VCaP (cell line): ENCODE data around the gene NPPA.

Experiments used
- H3K27ac ChIP-seq: fragments of 450-650 bp; 2 replicates; pipeline ENCODE4 v1.5.1; 2017
- TF ChIP-seq, protein P1 (sequence below): fragments of 450-650 bp; conservative IDR thresholded peaks from 2 replicates; pipeline ENCODE4 v1.5.1; 2017; ENCODE audit warnings: mild to moderate bottlenecking, moderate library complexity

Gene NPPA

DNA sequence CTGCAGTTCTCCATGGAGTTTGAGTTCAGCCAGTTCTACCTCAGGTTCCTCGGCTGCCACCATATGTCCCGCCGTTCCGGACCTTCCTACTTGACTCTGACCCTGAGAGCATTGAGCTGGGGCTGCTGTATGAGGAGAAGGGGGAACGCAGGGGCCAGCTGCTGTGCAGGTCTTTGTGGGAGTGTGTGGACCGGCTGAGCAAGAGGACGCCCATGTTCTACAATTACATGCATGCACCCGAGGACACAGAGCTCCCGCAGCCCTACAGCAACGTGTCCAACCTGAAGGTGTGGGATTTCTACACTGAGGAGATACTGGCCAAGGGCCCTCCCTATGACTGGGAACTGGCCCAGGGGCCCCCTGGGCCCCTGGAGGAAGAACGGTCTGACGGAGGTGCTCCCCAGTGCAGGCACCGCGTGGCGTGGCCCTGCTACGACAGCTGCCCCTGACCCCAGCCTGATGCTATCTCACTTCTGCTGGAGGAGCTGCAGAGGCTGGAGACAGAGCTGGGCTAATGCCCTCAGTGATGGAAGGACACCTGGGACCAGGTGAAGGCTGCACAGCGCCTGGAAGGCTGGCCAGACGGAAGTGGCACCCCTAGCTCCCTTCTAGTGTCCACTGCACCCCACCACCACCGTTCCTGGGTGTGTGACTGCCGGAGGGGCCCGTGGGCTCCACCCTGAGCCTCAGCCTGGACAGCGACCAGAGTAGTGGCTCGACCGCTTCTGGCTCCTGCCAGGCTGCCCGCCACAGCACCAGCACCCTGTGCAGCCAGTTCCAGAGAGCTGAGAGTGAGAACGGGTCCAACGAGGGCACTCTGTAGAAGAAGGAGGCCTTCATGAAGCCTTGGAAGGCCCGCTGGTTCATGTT is 32.0 kb upstream of the NPPA start:
- H3K27ac ChIP-seq: peak overlapping the region; percentile 35; the same call in 1 of the 2 replicates
- TF ChIP-seq, protein P1, sequence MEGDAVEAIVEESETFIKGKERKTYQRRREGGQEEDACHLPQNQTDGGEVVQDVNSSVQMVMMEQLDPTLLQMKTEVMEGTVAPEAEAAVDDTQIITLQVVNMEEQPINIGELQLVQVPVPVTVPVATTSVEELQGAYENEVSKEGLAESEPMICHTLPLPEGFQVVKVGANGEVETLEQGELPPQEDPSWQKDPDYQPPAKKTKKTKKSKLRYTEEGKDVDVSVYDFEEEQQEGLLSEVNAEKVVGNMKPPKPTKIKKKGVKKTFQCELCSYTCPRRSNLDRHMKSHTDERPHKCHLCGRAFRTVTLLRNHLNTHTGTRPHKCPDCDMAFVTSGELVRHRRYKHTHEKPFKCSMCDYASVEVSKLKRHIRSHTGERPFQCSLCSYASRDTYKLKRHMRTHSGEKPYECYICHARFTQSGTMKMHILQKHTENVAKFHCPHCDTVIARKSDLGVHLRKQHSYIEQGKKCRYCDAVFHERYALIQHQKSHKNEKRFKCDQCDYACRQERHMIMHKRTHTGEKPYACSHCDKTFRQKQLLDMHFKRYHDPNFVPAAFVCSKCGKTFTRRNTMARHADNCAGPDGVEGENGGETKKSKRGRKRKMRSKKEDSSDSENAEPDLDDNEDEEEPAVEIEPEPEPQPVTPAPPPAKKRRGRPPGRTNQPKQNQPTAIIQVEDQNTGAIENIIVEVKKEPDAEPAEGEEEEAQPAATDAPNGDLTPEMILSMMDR: no peak

- TF ChIP-seq, protein P1: no peak
- H3K27ac ChIP-seq: no peak overlapping the region
Measured at GRCh38 chr1:11878891-11879190, 31.3 kb upstream of the NPPA start.

DNA sequence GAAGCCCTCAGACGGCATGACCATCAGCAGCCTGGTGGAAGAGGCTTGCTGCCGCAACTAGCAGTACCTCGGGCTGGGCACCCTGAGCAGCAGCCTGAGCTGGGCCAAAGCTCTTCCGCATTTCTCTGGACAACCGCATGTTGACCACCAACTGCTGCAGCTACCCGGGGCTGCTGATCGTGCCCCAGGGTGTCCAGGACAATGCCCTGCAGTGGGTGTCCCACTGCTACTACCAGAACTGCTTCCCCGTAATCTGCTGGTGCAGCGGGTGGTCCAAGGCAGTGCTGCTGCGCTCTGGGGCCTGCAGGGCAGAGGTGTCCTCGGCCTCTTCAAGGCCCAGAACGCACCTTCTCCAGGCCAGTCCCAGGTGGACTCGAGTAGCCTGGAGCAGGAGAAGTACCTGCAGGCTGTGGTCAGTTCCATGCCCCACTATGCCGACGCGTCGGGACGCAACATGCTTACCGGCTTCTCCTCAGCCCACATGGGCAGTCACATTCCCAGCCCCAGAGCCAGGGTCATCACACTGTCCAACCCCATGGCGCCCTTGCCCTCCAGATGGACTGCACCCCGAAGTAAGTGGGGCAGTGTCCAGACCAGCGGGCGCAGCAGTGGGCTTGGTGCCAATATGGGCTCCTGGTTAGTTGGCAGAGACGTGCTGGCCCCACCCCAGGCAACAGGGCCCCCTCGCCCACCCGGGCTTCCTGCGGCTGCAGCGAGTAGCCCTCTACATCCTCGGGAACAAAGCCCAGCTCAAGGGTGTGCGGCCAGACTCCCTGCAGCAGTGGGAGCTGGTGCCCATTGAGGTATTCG is 30.7 kb upstream of the NPPA start:
- TF ChIP-seq, protein P1: no peak

GRCh38 chr1:11877074-11877473 is 29.5 kb upstream of the NPPA start:
- H3K27ac ChIP-seq: no peak overlapping the region
- TF ChIP-seq, protein P1: no peak

More for the DNA sequence above, 30.7 kb upstream of the NPPA start:
- H3K27ac ChIP-seq: no peak overlapping the region

DNA sequence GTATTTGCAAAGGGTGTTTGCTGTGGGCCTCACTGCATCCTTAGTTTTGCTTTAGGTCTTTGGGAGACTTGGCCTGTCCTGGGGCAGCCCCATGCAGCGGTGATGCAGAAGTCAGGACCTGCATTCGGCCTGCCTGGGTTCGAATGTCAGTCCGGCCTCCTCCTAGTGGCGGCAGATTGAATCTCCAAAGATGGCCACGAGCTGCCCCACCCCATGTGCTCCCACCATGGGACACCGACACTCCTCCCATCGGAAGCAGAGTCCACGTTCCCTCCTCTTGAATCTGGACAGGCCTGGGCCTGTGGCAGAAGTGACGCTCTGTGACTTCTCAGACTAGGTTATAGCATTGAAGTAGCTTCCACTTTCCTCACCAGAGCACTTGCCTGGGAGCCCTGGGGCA is 27.5 kb upstream of the NPPA start:
- TF ChIP-seq, protein P1: no peak

GRCh38 chr1:11874624-11875023 is 27.0 kb upstream of the NPPA start:
- TF ChIP-seq, protein P1: no peak
- H3K27ac ChIP-seq: no peak overlapping the region

More for the DNA sequence above, 27.5 kb upstream of the NPPA start:
- no peak overlapping the region for H3K27ac ChIP-seq

DNA sequence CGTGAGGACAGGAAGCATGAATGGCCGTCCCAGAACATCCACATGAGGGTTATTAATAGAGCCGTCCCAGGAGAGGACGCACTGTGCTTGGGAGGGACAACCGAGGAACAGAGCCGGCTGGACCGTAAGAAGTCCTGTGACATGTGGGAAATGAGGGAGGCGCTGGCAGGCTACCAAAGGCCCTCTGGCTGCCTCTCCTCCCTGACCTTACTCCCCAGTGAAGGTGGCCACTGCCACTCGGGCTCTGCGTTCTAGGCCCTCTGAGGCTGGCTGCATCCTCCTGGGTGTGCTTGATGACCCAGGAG is 26.6 kb upstream of the NPPA start:
- TF ChIP-seq, protein P1: no peak
- H3K27ac ChIP-seq: no peak overlapping the region
